NCI-H146 treated with DMSO at 0.1 percent for 48 hours (cell line): ENCODE data around the gene TRRAP.

Experiments used
- DNase-seq: peaks from one replicate; lab custom pipeline; 2025; ENCODE audit not compliant: unreplicated experiment; lab: John Stamatoyannopoulos, UW

The TRRAP gene

DNA sequence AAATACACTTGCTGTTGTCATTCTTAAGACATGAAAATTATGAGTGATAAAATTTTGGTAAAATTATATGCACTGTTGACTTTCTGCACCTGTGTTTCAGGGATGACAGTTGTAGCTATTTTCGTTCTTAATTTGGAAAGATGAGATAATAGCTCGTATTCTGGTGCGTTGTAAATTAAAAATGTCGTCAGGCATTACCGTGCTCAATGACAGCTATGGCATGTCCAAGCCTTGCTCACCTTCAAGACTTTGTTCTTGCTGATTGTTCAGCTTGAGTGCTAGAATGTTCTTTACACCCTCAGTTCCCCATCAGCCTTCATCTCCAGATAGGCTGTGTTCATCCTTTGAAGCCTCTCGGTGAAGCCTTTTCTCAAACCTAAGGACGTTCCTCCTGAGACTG, 21.5 kb downstream of the TRRAP start:
- no peak for DNase-seq

DNA sequence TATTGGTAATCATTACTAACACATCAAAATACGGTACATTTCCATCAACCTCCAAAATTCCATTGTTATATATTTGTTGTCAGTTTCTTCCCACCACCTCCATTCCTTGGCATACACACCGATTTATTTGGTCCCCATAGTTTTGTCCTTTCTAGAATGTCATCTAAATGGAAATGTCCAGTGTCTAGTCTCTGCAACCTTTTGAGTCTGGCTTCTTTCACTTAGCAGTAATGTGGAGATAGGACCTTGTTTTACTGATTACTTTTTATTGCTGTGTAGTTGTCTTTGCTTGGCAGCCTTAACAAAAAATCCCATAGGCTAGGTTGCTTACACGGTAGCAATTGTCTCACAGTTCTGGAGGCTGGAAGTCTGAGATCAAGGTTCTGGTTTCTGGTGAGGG, 22.5 kb downstream of the TRRAP start:
- DNase-seq = no peak

- DNase-seq = no peak
Measured at GRCh38 chr7:98902523-98902922, 24.2 kb downstream of the TRRAP start.

DNA sequence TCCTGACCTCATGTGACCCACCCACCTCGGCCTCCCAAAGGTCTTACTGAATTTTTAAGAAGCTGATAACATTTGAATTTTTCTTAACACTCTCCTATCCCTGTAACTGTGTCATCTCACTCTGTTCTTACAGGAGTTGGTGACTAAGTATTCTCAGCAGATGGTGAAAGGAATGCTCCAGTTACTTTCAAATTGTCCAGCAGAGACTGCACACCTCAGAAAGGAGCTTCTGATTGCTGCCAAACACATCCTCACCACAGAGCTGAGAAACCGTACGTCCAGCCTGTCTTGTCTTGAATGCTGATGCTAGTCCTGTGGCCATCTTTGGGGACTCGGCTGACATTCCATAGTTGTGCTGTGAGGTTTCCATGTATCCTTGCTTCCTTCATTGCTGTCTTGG, 24.9 kb downstream of the TRRAP start:
- DNase-seq = no peak

GRCh38 chr7:98907570-98907969, 29.2 kb downstream of the TRRAP start:
- DNase-seq = no peak

DNA sequence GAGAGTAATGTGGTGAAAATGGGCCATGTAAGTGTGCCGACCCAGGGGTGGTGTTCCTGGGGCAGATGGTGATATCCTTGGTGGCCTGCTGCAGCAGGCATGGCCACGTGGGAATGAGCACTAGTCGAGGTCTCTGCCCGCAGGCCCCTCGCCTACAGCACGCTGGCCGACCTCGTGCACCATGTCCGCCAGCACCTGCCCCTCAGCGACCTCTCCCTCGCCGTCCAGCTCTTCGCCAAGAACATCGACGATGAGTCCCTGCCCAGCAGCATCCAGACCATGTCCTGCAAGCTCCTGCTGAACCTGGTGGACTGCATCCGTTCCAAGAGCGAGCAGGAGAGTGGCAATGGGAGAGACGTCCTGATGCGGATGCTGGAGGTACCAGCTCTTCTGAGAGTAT, 30.3 kb downstream of the TRRAP start:
- DNase-seq = no peak

- DNase-seq = no peak
Measured at GRCh38 chr7:98909487-98909886, 31.2 kb downstream of the TRRAP start.

- DNase-seq = no peak
Measured at GRCh38 chr7:98910427-98910826, 32.1 kb downstream of the TRRAP start.

GRCh38 chr7:98911916-98912315, 33.6 kb downstream of the TRRAP start:
- no peak for DNase-seq

- no peak for DNase-seq
Measured at GRCh38 chr7:98913026-98913425, 34.7 kb downstream of the TRRAP start.

GRCh38 chr7:98913612-98914011, 35.3 kb downstream of the TRRAP start:
- DNase-seq = no peak

- DNase-seq = no peak
Measured at GRCh38 chr7:98917331-98917730, 39.0 kb downstream of the TRRAP start.

DNA sequence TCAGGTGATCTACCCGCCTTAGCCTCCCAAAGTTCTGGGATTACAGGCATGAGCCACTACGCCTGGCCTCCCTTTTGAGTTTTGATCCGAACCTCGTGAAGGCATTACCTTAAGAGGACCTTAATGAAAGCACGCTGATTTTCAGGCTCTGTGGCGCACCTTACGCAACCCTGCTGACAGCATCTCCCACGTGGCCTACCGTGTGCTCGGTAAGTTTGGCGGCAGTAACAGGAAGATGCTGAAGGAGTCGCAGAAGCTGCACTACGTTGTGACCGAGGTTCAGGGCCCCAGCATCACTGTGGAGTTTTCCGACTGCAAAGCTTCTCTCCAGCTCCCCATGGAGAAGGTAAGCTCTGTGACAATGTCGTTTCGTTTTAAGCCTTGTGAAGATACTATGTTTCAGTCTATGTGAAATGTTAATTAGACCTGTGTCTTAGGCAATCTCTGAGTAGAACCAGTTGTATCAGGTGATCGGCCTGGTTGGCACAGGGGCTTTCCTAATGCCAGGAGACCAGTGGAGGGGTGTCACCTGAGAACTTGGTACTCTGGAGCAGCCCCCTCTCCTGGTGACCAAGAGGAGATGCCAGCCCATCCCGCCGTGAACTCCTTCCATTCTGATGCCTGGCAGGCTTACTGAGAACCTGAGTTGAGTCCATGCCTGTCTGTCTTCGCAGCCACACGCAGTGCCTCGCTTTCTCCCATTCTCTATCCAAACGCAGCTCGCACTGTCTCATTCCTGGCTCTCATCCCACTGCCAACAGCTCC, 43.5 kb downstream of the TRRAP start:
- DNase-seq = no peak

- DNase-seq = no peak
Measured at GRCh38 chr7:98922392-98923187, 44.3 kb downstream of the TRRAP start.

- DNase-seq = no peak
Measured at GRCh38 chr7:98923512-98923911, 45.2 kb downstream of the TRRAP start.

GRCh38 chr7:98927125-98927524, 48.8 kb downstream of the TRRAP start:
- no peak for DNase-seq

GRCh38 chr7:98930464-98930863, 52.1 kb downstream of the TRRAP start:
- no peak for DNase-seq

GRCh38 chr7:98930921-98931320, 52.6 kb downstream of the TRRAP start:
- DNase-seq = no peak

GRCh38 chr7:98933321-98933720, 55.0 kb downstream of the TRRAP start:
- DNase-seq = no peak

- DNase-seq = no peak
Measured at GRCh38 chr7:98934267-98934666, 55.9 kb downstream of the TRRAP start.

GRCh38 chr7:98935811-98936210, 57.5 kb downstream of the TRRAP start:
- no peak for DNase-seq

DNA sequence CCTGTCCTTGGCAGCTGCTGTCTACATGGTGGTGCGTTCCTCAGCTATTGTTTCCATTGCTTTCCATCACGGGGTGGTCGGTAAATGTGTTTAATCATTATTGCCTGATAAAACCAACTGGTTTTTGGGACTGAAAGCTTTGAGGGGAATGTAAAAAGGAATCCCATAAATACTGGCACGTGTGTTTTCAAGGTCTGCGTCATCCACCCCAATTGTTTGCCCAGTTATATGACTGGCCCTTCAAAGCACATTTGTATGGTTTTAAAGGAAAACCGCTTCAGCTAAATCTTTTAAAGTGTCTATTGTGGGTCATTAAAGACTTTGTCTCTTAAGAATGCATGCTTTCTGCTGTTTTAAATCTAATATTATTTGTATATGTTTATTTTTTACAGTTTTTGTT, 65.0 kb downstream of the TRRAP start:
- DNase-seq = no peak

- no peak for DNase-seq
Measured at GRCh38 chr7:98944386-98944785, 66.1 kb downstream of the TRRAP start.
